ENCODE measurements around the gene MYOF.

DNA sequence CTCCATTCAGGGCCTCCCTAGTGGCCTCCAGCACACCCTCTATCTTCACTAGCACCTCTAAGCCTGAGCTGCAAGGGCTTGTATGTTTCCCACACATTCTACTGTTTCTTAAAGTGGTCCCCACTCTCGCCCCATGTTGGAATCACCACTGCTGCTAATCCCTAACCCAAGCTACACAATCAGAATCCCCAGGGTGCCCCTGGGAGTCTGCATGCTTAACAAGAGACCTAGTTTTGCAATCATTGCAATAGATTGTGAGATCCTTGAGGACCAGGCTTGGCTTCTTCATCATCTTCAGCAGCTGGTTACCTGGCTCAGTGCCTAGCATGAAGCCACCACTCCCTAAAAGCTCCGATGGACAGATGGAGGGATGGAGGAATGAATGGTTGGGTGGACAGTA, 113.9 kb downstream of the MYOF start:
- TF ChIP-seq GATA2 (IDR thresholded peaks at IDR 0.05; ENCODE audit: low read depth, low read length) = no peak
- no peak for TF ChIP-seq GATA3 (IDR thresholded peaks at IDR 0.05; ENCODE audit: low read depth, low read length)
